A172 (cell line): Measurements from ENCODE around the gene OR2G3. TPM values are rescaled to one million over a fixed set of nuclear protein-coding genes. Genes with fewer than 3 reads are reported as not detected.

Source experiments
- total RNA-seq: library from RNA; depleted of rRNA; stranded (reverse); fragments of >200 nt; shearing (Covaris generic); gene quantifications from 2 replicates; pipeline ENCODE4 v1.2.3, GENCODE V29; 2014; rRNA removed

Gene OR2G3
- total RNA-seq, 1 experiment from 2014 or later = not detected

Other genes starting within 250 kb of the OR2G3 start
- 0.24 and 0.43 TPM in 2 replicates for gene NLRP3, start 189.4 kb upstream of the OR2G3 start, total RNA-seq
- gene OR2B11, start 147.5 kb upstream of the OR2G3 start, total RNA-seq = not detected in 2 replicates
- gene OR2C3, start 69.1 kb upstream of the OR2G3 start, total RNA-seq = not detected in 2 replicates
- gene GCSAML, start 56.5 kb upstream of the OR2G3 start, total RNA-seq = 0.10 TPM in 1 of 2 replicates, not detected in the other
- not detected in 2 replicates for gene OR2G2, start 17.2 kb upstream of the OR2G3 start, total RNA-seq
- gene OR13G1, start 74.2 kb downstream of the OR2G3 start, total RNA-seq = not detected in 2 replicates
- gene OR6F1, start 111.1 kb downstream of the OR2G3 start, total RNA-seq = not detected in 2 replicates
- not detected in 2 replicates for gene OR14K1, start 133.0 kb downstream of the OR2G3 start, total RNA-seq
- not detected in 2 replicates for gene OR14A2, start 142.6 kb downstream of the OR2G3 start, total RNA-seq
- gene OR1C1, start 155.0 kb downstream of the OR2G3 start, total RNA-seq = not detected in 2 replicates
- not detected in 2 replicates for gene OR14A16, start 218.5 kb downstream of the OR2G3 start, total RNA-seq
- not detected in 2 replicates for gene OR11L1, start 236.3 kb downstream of the OR2G3 start, total RNA-seq